ENCODE data around the gene CREB5.

CREB5 gene

DNA sequence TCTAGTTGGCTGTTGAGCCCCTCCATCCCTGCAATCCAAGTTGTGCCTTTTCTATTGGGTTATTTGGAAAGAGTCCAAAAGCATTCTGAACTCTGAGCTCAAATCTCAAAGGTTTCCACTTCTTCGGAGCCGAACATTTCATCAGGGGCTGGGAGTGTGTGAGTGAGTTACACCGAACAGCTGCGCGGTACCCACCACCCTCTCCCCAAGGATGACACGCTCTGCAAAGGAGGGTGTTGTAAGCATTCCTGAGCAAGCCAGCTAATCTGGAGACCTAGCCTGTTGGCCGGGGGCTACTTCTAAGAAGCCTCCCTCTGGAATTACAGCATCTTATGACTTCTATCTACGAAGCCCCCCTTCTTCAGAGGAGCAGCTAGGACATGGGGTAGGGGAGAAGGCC lies 270.5 kb downstream of the CREB5 start:
- Histone ChIP-seq H3K36me3 (ENCODE audit: insufficient read depth, low read length) (no peaks in the 10 kb centered on the region), H3K27me3 (ENCODE audit: insufficient read depth, low read length) (no peaks in the 10 kb centered on the region), H3K4me1 (ENCODE audit: insufficient read depth, low read length) (peaks cover 22% of the 10 kb centered on the region), H2AFZ (ENCODE audit: low read depth, low read length) (no peak overlapping the region), H3K4me3 (ENCODE audit: low read length) (no peak overlapping the region), H3K9me3 (ENCODE audit: low read length) (no peaks in the 10 kb centered on the region)

DNA sequence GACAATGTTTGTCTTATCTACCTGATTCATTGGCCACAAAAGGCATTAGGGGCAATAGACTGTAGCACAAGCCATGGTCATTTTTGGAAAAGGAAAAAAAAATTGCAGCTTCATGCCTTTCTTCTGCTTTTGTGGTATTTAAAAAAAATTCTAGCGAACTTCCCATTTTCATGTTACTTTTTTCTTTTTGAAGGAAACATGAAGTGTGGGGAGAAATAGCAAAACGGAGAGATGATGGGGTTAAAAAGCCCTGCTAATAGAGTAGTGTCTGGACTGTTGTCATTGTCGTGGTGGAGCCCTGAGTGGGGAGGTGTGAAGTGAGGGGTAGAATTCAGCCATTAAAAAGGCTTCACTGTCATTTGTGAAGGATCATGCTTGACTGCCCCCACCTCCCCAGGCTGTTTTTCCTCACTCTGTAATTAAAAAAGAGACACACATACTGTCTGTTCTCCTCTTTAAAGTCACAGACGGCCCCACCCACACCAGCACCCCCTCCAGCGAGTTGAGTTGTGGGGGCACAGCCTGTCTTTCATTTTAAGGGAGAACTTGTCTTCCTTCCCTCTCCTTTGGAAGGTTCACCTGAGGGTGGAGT lies 272.4 kb downstream of the CREB5 start:
- Histone ChIP-seq H3K36me3 (ENCODE audit: insufficient read depth, low read length) (no peaks in the 10 kb centered on the region), H3K4me1 (ENCODE audit: insufficient read depth, low read length) (peaks cover 33% of the 10 kb centered on the region), H3K27me3 (ENCODE audit: insufficient read depth, low read length) (no peaks in the 10 kb centered on the region), H2AFZ (ENCODE audit: low read depth, low read length) (no peak overlapping the region), H3K4me3 (ENCODE audit: low read length) (no peak overlapping the region), H3K9me3 (ENCODE audit: low read length) (no peaks in the 10 kb centered on the region)

DNA sequence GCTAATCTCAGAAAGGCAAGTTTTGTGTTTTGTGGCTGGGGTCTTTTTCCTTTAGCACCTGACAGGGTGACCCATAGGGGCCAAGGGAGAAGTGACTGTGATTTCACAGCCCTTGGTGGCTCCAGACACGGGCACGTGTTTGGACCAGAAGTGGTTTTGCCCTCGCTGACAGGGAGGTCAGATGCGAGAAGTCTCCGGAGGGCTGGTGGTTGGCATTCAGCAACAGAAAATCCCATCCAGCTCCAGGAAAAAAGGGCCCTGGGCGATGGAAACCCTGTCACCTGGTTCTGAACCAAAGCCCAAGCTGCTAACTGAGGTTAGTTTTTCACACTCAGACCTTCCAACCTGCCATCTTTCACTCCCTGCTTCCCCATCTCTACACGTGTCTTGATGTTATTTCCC lies 272.9 kb downstream of the CREB5 start:
- Histone ChIP-seq H3K36me3 (ENCODE audit: insufficient read depth, low read length) (no peaks in the 10 kb centered on the region), H3K9me3 (ENCODE audit: low read length) (no peaks in the 10 kb centered on the region), H2AFZ (ENCODE audit: low read depth, low read length) (no peak overlapping the region), H3K4me3 (ENCODE audit: low read length) (no peak overlapping the region), H3K4me1 (ENCODE audit: insufficient read depth, low read length) (peaks cover 33% of the 10 kb centered on the region), H3K27me3 (ENCODE audit: insufficient read depth, low read length) (no peaks in the 10 kb centered on the region)

GRCh38 chr7:28685644-28686417 lies 273.5 kb downstream of the CREB5 start:
- Histone ChIP-seq H3K4me3 (ENCODE audit: low read length) (peak overlapping the region; percentile 63), H3K9me3 (ENCODE audit: low read length) (no peaks in the 10 kb centered on the region), H3K36me3 (ENCODE audit: insufficient read depth, low read length) (no peaks in the 10 kb centered on the region), H3K27me3 (ENCODE audit: insufficient read depth, low read length) (no peaks in the 10 kb centered on the region), H2AFZ (ENCODE audit: low read depth, low read length) (peak overlapping the region; percentile 88), H3K4me1 (ENCODE audit: insufficient read depth, low read length) (peaks cover 33% of the 10 kb centered on the region)

DNA sequence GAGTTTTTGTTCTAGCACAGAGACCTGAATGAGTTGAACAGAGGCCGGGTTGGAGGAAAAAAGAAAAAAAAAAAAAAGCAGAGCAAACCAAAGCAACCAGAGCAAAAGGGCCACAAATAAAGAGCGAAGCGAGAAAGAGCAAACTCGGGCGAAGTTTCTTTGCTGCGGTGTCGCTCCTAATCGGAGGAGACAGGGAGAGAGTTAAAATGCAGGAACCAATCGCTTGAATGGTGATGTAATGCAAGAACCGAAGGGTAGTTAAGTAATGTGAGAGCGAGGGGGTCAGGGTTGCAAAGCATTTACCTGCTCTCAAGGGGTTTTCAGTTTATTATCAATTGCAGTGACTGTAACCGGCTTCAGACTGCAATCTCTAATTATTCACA lies 274.1 kb downstream of the CREB5 start:
- H3K4me3 ChIP-seq (ENCODE audit: low read length) = peak overlapping the region; percentile 63
- no peaks in the 10 kb centered on the region for H3K9me3 ChIP-seq (ENCODE audit: low read length)
- H3K27me3 ChIP-seq (ENCODE audit: insufficient read depth, low read length) = no peaks in the 10 kb centered on the region
- H3K4me1 ChIP-seq (ENCODE audit: insufficient read depth, low read length) = peaks cover 33% of the 10 kb centered on the region
- peak overlapping the region; percentile 88 for H2AFZ ChIP-seq (ENCODE audit: low read depth, low read length)
- no peaks in the 10 kb centered on the region for H3K36me3 ChIP-seq (ENCODE audit: insufficient read depth, low read length)

- Histone ChIP-seq H3K27me3 (ENCODE audit: insufficient read depth, low read length) (no peaks in the 10 kb centered on the region), H2AFZ (ENCODE audit: low read depth, low read length) (no peak overlapping the region), H3K4me3 (ENCODE audit: low read length) (peak overlapping the region; percentile 63), H3K4me1 (ENCODE audit: insufficient read depth, low read length) (peaks cover 33% of the 10 kb centered on the region), H3K9me3 (ENCODE audit: low read length) (no peaks in the 10 kb centered on the region), H3K36me3 (ENCODE audit: insufficient read depth, low read length) (no peaks in the 10 kb centered on the region)
These were observed 275.2 kb downstream of the CREB5 start for GRCh38 chr7:28687537-28687936.

DNA sequence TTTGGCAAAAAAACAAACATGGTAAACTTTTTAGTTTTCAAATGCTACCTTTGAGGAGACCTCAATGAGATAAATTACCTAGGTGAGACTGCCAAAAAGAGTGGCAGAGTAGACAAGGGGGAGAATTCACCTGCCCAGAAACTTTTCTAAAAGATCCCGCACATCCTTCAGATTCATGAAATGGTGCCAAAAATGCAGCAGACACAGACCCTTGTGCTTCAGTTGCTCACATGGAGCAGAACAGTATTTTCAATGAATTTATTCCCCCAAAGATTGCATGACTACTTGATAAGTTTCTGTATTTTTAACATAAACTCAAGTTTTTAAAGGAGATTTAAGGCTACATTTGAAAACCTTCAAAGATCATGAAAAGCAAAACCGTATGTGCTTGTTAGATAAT lies 275.9 kb downstream of the CREB5 start:
- H3K4me3 ChIP-seq (ENCODE audit: low read length) = peak overlapping the region; percentile 63
- H2AFZ ChIP-seq (ENCODE audit: low read depth, low read length) = no peak overlapping the region
- H3K9me3 ChIP-seq (ENCODE audit: low read length) = no peaks in the 10 kb centered on the region

DNA sequence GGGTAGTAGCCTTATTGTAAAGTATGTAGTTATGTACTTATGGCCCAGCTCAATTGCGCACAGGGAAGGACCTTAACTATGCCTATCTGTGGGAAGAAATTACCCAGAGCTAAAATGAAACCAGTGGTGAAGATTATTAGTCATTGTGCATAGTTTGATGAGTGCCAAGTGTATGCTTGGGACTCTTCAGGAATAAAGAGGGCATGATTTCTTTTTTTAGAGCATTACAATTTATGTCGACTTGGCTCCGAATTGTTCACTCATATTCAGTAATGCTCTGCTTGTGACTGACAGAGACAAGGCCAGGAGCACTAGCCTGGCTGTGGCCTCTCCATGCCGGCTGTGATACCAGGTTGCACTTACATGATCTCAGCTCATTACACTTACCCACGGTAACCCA lies 276.3 kb downstream of the CREB5 start:
- Histone ChIP-seq H2AFZ (ENCODE audit: low read depth, low read length) (no peak overlapping the region), H3K4me3 (ENCODE audit: low read length) (no peak overlapping the region)

More for the DNA sequence above, 275.9 kb downstream of the CREB5 start:
- Histone ChIP-seq H3K36me3 (ENCODE audit: insufficient read depth, low read length) (no peaks in the 10 kb centered on the region), H3K27me3 (ENCODE audit: insufficient read depth, low read length) (no peaks in the 10 kb centered on the region), H3K4me1 (ENCODE audit: insufficient read depth, low read length) (peaks cover 30% of the 10 kb centered on the region)

GRCh38 chr7:28695300-28696295 lies 283.3 kb downstream of the CREB5 start:
- peaks cover 22% of the 10 kb centered on the region for H3K4me1 ChIP-seq (ENCODE audit: insufficient read depth, low read length)
- no peaks in the 10 kb centered on the region for H3K9me3 ChIP-seq (ENCODE audit: low read length)
- no peak overlapping the region for H2AFZ ChIP-seq (ENCODE audit: low read depth, low read length)
- no peaks in the 10 kb centered on the region for H3K36me3 ChIP-seq (ENCODE audit: insufficient read depth, low read length)
- H3K4me3 ChIP-seq (ENCODE audit: low read length) = no peak overlapping the region
- no peaks in the 10 kb centered on the region for H3K27me3 ChIP-seq (ENCODE audit: insufficient read depth, low read length)

More for the DNA sequence above, 276.3 kb downstream of the CREB5 start:
- Histone ChIP-seq H3K36me3 (ENCODE audit: insufficient read depth, low read length) (no peaks in the 10 kb centered on the region), H3K4me1 (ENCODE audit: insufficient read depth, low read length) (peaks cover 30% of the 10 kb centered on the region), H3K27me3 (ENCODE audit: insufficient read depth, low read length) (no peaks in the 10 kb centered on the region), H3K9me3 (ENCODE audit: low read length) (no peaks in the 10 kb centered on the region)

DNA sequence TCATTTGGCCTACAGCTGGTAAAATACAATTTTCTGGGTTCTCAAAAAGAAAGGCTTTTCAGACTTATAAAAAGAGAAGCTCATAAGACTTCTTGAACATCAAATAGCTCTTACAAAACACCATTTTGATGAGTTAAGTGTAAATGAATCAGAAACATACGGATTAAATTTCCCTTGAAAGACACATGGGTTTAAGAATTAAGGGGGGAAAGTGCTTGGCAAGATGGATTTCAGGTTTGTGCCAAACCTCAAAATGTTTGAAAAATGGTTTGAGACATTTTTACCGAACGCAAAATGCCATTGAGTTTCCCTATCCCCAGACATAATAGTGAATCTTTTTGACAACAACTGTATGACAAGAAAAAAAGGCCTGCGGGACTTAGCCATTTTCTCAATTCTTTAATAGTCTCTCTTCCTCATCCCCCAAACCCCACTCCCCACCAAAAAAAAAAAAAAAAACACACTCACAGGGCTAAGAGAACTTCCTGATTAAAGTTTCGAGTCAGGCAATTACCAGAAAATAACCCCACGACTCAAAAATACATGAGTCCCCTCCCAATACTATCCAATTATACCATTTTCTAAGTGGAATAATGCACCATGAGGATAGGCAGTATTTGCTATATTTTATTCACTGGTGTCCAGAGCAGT lies 285.7 kb downstream of the CREB5 start:
- H3K9me3 ChIP-seq (ENCODE audit: low read length) = no peaks in the 10 kb centered on the region
- H3K4me3 ChIP-seq (ENCODE audit: low read length) = no peak overlapping the region
- no peaks in the 10 kb centered on the region for H3K36me3 ChIP-seq (ENCODE audit: insufficient read depth, low read length)
- no peak overlapping the region for H2AFZ ChIP-seq (ENCODE audit: low read depth, low read length)
- peaks cover 22% of the 10 kb centered on the region for H3K4me1 ChIP-seq (ENCODE audit: insufficient read depth, low read length)
- no peaks in the 10 kb centered on the region for H3K27me3 ChIP-seq (ENCODE audit: insufficient read depth, low read length)

GRCh38 chr7:28698840-28699239 lies 286.5 kb downstream of the CREB5 start:
- Histone ChIP-seq H3K9me3 (ENCODE audit: low read length) (no peaks in the 10 kb centered on the region), H2AFZ (ENCODE audit: low read depth, low read length) (no peak overlapping the region), H3K4me1 (ENCODE audit: insufficient read depth, low read length) (peaks cover 22% of the 10 kb centered on the region), H3K36me3 (ENCODE audit: insufficient read depth, low read length) (no peaks in the 10 kb centered on the region), H3K4me3 (ENCODE audit: low read length) (no peak overlapping the region), H3K27me3 (ENCODE audit: insufficient read depth, low read length) (no peaks in the 10 kb centered on the region)

GRCh38 chr7:28700096-28700495 lies 287.8 kb downstream of the CREB5 start:
- Histone ChIP-seq H3K36me3 (ENCODE audit: insufficient read depth, low read length) (no peaks in the 10 kb centered on the region), H3K4me1 (ENCODE audit: insufficient read depth, low read length) (peaks cover 17% of the 10 kb centered on the region), H3K9me3 (ENCODE audit: low read length) (no peaks in the 10 kb centered on the region), H2AFZ (ENCODE audit: low read depth, low read length) (no peak overlapping the region), H3K4me3 (ENCODE audit: low read length) (no peak overlapping the region), H3K27me3 (ENCODE audit: insufficient read depth, low read length) (no peaks in the 10 kb centered on the region)
